Measurements from ENCODE around the gene COL15A1. TPM values are rescaled to one million over a fixed set of nuclear protein-coding genes. Genes with fewer than 3 reads are reported as not detected.

The COL15A1 gene
- polyA plus RNA-seq, 4 donors: 25.2 to 85.4 (median 33.0) TPM

DNA sequence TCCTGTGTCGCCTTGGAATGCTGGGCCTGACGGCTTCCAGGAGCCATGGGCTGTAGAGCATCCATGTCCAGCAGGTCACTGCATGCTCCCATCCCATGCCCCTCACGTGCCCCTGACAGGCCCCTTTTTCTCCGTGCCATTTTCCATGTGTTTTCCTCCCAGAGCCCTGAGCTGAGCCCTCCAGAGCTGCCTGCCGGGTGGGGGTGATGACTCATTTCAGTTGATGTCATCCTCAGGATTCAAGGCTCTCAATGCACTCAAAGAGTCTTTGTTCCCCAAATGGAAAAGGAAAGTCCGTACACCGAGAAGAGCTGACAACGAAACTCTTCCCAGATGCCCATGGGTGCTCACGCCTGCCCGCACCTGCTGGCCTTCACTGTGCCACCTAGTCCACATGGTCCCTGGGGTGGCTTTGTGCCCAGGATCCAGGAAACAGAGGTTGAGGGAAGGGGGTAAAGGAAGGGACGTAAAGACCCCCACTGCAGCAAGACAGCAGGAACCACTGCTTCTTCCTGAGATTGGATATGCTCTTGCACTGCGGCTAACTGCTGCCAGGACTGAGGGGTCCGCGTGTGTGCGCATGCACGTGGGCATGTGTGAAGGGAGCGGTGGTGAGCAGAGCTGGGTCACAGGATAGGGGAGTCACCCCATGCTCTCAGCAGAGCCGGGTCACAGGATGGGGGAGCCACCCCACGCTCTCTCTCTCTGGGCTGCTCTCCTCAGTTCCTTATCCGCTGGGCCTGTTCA lies 27.6 kb downstream of the COL15A1 start:
- DNase-seq (ENCODE audit: low read depth in 4 of 4, low spot score in 3 of 4): no peak

DNA sequence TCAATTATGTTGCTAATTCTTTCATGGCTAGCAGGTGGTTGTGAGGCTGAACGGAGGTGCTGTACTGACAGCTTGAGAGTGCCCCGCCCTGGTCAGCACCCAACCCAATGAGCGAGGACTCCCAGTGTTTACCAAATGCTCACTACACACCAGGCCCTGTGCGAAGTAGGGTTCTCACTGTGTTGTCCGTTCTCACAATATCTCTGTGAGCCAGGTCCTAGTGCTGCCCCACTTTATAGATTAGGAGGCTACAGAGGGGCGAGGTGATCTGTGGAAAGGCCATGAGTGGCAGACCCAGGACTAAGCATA lies 28.2 kb downstream of the COL15A1 start:
- DNase-seq (ENCODE audit: low read depth in 4 of 4, low spot score in 3 of 4): no peak

DNA sequence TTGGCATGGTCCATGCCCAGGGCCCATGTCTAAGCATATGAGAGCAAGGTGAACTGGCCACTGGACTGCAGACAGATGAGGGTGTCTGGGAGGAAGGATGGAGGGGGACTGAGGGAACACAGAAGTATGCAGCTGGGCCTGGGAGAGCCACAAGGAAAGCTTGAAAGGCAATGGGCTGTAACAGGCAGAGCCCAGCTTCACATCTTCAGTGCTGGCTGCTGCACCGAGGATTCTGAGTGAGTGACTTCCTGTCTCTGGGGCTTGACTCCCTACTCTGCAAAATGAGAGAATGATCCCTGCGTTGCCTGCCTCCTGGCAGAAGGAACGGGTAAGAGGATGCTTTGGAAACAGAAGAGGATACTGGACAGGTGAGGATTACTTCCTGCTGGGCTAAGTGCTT lies 29.0 kb downstream of the COL15A1 start:
- no peak for DNase-seq (ENCODE audit: low read depth in 4 of 4, low spot score in 3 of 4)

DNA sequence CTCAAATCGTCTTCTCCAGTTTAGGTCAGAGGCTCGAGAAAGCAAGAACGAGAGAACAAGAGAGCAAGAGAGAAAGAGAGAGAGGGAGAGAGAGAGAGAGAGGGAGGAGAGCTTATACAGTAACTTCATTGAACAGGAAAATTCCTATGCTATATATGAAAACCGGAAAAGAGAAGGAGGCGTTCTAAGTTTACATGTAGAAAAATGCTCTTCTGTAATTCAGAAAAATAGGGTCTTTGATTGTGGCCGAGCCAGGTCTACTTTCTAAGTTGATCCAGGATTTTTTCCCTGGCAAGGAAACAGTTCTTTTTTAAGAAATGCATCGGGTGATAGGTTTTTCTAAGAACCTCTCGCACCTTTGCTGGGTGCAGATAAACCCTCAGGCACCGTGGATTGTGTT lies 29.5 kb downstream of the COL15A1 start:
- no peak for DNase-seq (ENCODE audit: low read depth in 4 of 4, low spot score in 3 of 4)

DNA sequence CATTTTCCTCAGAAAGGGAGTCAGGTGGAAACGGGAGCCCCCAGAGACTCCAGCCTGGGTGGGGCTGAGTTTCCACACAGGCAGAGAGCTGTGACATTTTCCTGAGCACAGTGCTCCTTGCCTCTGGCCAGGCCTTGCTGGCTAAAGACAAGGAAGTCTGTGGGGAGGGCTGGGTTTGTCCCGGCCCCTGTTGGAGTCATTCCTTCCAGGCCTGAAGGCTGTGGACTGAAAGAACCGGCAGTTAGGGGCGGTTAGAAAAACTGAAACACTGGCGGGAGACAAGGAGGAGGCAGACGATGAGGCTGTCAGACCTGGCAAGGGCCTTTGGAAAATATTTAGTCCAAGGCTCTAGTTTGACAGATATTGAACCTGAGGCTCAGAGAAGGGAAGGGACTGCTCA lies 29.9 kb downstream of the COL15A1 start:
- DNase-seq (ENCODE audit: low read depth in 4 of 4, low spot score in 3 of 4): no peak

DNA sequence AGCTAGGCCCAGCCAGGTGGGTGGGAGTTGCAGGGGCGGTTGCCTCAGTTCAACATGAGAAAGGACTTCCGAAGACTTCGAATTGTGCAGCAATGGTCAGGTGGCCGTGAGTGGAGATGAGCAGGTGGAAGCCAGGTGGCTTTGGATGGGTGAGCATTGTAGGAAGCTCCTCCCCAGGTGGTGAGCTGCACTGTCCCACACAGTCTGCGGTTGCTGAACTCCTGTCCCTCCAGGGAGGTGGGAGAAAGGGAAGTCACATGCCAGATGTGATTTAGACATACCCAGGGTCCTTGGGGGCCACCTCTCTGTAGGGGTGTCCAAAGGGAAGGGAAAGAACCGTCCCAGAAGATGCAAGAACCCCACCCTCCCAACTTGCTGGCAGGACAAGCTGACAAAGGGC lies 30.4 kb downstream of the COL15A1 start:
- DNase-seq (ENCODE audit: low read depth in 4 of 4, low spot score in 3 of 4): no peak

DNA sequence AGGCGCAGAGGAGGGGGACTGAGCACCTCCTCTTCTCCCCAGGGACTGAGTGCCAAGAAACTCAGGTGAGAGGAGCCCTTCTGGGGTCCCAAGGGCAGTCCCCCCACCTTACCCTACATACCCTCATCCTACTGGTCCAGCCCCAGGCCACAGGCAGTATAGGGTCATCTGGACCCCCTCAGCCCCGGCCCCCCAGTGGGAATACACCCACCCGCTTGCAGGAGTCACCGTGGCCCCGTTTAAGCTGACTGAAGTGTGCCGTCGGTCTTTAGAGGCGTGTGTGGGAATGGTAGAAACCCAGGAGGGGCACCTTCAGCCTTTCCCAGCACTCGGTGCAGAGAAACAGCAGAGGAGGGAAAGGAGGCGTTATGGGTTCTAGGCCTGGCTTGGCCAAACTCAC lies 30.8 kb downstream of the COL15A1 start:
- no peak for DNase-seq (ENCODE audit: low read depth in 4 of 4, low spot score in 3 of 4)

DNA sequence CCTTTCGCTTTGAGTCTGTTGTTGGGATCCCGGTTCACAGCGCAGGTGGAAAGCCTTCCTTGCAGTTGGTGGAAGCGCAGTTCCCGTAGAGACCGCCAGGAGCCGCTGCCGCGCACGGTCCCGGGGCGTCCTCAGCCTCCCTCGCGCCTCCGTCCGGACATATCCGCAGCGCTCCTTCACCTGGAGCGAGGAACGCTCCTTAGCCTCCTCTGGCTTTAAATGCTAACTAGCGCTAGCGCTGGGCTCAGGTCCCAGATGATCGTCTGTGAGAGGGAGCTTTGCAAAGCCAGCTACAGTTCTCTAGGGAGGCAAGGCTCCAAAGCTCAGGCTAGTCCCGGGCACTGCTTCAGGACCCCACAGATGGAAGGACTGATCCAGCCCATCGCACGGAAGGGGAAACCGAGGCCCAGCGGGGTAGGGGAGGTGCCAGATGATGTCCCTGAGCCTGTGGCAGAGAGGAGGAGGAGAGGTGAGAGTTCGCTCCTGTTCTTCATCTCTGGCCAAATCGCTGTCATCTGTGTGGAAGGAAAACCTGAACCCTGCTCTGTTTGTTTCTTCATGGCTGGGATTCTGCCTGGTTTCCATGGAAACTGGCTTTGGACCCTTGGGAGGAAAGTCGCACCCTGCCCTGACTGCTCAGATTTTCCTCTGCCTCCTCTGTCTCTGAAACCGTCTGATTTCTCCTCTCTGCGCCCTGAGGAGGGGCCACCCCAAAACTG lies 31.4 kb downstream of the COL15A1 start:
- DNase-seq (ENCODE audit: low read depth in 4 of 4, low spot score in 3 of 4): peak in 2 of 4 donors; percentile 50 to 68

DNA sequence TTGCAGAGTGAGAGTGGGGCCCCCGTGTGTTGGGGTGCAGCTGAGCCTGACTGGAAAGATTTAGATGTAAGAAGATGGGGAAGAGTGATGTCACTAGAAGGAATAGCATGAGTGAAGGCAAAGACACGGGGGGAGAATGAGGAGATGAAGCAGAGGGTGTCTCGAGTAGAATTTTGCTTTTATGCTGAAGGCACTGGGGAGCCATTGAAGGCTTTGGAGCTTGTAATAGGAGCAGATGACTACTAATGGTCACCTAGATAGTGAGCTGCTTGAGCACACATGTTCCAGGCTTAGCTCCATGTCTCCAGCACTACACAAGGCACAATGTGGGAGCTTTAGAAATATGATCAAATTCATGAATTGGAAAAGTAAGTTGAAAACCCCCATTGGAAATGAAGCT lies 32.1 kb downstream of the COL15A1 start:
- no peak for DNase-seq (ENCODE audit: low read depth in 4 of 4, low spot score in 3 of 4)

DNA sequence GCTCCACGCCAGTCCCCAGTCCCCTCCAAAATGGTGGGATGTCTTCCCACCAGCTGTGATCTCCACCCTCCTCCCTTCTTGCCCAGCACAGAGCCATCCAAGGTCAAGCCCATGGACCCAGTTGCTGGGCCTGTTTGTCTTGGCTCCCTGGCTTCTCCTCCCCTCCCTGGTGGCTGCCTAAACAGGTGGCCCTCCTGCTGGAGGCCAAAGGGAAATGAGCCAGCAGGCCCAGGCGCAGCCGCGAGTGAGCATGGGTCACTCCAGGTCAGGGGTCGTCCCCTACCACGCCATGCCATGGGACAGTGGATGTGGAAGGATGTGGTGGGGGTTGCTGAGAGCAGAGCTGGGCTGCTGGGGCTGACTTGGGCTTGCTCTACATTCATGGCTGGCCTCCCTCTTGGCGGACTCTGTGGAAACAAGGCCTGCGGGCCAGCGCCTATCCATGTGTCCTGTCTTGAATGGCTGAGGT lies 33.6 kb downstream of the COL15A1 start:
- no peak for DNase-seq (ENCODE audit: low read depth in 4 of 4, low spot score in 3 of 4)

DNA sequence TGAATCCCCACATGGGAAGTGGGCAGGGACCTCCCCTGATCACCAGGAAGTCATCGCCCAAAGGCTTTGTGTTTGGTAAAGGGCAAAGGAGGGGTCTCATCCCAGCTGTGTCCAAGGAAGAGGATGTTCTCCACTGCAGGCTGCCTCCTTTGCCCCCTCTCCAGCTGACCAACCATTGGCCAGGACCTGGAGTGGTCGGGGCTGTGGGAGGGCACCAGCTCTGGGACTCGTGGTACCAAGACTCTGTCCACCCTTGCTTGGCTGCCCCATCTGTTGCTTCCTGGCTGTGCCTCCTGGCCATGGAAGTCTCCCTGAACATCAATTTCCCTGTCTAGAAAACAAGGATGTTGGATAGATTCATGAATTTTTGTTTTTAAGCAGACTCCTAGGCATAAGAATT lies 34.1 kb downstream of the COL15A1 start:
- DNase-seq (ENCODE audit: low read depth in 4 of 4, low spot score in 3 of 4): no peak

DNA sequence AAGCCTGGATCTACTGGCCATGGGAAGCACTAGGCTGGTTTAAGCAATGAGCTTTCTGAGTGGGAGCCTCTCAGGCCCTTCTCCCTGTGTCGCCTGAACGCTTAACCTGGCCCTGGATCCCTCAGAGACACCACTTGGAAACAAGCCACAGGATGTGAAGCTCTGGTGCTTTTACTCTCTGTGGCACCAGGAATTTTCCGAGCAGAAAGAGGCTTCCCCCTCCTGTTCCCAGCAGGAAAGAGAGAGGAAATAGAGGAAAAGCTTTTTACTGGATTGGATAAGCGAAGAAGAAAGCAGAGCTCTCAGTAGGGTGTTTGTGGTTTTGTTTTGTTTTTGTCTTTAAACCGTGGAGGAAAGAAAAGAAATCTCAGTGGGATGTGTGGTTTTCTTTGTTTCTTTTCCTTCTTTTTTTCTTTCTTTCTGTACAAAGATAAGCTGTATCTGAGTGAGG lies 34.5 kb downstream of the COL15A1 start:
- no peak for DNase-seq (ENCODE audit: low read depth in 4 of 4, low spot score in 3 of 4)

DNA sequence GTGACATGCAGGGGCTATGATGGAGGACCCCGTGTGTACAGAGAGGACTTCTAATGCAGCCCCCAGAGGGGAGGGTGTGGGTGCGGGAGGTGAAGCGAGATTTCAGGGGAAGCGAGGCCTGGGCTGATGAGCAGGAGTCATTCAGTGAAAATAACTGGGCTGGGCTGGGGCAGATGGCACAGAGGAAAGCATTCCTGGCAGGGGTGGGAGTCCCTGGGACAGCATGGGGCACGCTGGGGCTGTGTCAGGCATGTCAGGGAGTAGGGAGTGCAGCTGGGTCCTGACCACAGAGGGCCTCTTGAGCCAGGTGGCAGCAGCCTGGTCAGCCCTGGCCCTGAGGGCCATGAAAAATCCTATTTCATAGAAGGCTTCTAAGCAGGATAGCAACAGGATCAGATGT lies 36.6 kb downstream of the COL15A1 start:
- no peak for DNase-seq (ENCODE audit: low read depth in 4 of 4, low spot score in 3 of 4)

DNA sequence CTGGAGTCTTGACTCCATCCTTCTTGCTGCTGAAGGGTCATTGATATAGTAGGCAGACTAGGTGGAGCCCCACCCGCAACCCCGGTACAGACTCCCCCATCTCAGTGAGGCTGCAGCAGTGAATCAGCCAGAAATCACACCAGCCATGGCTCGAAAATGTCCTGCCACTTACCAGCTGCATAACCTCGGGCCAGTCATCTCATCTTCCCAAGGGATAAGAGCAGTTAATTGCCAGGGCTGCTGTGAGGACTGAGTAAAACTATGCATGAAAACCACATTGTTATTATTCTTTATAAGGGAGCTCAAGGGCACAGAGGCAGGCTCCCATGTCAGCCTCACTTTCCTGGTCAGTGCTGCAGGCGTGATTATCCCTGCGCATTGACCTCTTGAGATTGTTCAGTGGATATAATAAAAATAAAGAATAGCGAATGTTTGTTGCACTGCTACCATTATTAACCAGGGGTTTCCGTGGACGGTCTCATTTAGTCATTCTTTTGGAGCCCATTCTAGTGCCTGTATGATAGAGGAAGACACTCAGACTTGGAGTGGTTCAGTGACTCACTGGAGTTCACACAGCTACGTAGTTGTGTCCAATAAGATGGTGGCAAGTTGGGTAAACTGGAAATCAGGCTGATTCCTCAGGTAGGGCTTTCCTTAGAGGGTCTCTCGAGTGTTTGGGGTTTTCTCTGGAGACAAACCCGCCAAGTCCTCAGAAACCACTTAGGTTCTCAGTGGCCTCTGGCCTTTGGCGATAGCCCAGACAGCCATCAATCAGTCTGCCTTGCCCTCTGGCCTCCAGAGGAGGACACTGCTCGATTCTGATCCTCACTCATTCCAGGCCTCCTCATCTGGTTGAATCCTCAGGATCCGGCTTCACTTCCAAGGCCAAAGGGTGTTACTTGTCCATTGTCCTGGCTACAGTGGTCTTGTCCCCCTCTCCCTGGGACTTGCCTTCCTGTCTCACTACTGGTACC lies 39.9 kb downstream of the COL15A1 start:
- DNase-seq (ENCODE audit: low read depth in 4 of 4, low spot score in 3 of 4): no peak

DNA sequence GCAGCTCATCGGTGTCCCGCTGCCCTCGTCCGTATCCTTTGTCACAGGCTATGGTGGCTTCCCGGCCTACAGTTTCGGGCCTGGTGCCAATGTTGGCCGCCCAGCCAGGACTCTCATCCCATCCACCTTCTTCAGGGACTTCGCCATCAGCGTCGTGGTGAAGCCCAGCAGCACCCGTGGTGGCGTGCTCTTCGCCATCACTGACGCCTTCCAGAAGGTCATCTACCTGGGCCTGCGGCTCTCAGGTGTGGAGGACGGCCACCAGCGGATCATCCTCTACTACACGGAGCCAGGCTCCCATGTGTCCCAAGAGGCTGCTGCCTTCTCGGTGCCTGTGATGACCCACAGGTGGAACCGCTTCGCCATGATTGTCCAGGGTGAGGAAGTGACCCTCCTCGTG lies 41.9 kb downstream of the COL15A1 start:
- DNase-seq (ENCODE audit: low read depth in 4 of 4, low spot score in 3 of 4): no peak

DNA sequence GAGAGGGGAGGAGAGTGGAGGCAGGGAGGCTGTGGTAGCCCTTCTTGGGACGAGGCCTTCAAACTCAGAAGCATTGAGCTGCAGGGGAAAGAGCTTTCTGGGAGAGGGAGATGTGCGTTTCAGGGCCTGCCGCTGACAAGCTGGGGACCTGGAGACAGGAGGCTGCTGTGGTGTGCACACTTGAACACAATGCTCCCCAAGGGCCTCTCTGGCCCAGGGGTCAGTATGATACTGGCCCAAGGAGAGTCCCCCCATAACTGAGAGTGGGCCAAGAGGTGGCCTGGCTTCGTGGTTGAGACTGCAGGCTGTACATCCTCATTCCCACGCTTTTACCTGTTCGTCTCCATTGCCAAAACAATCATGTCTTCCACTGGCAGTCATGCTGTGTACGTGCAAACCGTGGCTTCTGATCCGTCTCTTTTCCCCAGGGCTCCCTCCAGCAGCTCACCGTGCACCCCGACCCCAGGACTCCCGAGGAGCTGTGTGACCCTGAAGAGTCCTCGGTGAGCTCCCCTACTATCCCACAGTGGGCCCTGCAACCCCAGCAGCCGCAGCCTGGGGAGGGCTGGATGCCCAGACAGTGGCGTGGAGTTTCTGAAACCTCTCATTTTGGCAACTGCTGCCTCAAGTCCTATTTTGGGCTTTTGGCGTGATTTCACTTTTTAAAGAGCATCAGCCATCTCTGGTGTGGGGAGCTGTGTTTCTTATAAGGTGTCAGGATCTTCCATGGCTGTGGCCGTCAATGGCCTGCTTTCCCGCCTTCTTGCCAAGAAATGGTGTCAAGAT lies 43.4 kb downstream of the COL15A1 start:
- no peak for DNase-seq (ENCODE audit: low read depth in 4 of 4, low spot score in 3 of 4)

DNA sequence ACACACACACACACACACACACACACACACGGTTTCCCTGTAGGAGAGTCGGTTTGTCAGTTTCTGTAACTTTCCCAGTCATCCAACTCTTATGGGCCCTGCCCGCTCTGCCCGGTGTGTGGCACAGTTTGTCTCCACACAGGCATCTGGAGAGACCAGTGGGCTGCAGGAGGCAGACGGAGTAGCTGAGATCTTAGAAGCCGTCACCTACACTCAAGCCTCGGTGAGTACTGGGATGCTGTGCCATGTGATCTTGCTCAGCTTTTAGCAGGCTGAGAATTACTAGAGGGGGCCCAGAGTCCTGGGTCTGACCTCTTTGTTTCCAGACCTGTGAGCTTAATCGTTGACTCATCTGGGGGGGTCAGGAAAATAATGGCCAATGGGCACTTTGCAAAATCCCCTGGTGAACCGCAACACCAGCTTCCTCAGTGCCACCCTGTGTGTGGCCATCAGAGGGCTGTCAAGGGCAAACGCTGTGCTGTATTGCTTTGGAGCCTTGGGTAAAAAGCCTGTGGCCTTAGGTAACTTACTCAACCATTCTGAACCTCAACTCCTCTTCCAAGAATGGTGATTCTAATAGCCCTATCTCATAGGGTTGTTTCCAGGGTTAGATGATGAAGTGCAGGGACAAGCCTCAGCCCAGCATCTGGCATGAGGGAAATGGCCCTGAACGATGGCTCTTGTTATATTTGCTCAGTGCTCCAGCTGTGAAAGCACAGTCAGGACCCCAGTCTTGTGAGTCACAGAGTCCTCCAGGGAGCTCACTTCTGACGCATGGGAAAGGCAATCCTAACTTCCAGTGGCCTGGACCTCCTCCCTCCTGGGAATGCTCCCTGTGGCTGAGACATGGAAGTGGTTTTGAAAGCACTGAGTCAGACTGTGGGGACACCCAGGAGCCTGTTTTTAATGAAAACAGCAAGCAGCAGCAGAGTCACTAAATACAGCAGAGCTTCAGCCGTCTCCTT lies 45.6 kb downstream of the COL15A1 start:
- no peak for DNase-seq (ENCODE audit: low read depth in 4 of 4, low spot score in 3 of 4)

DNA sequence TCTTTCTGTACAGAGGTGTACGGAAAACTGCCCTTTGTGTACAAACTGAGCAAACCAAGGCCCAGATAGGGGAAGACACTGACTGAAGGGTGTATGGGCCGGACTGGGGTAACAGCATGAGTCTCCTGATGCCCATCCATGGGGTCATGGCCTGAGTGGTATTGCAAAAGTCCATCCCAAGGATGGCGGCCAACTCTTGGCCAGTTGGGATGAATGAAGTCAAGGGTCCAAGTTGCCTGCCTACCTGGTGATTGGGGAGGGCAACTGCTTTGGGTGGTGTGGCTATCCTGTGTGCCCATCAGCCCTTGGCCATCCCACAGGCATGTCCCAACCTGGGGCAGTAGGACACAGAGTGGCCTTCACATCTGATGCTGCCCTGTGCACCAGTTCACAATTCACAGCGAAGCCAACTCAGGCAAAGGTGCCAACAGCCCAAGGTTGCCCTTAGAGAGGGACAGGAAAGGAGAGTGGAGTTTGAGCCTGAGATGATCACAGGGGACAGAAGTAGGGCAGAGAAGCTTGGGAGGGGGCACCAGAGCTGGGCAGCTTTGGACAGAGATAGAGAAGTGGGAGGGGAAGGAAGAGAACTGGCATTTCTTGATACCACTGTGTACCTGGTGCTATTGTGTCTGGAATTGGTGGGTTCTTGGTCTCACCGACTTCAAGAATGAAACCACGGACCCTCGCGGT lies 46.6 kb downstream of the COL15A1 start:
- DNase-seq (ENCODE audit: low read depth in 4 of 4, low spot score in 3 of 4): no peak

Data from left renal pelvis (tissue), 4 donors.